IMR-90 (cell line): Measurements from ENCODE around the gene PNMA1. TPM values are rescaled to one million over a fixed set of nuclear protein-coding genes. Genes with fewer than 3 reads are reported as not detected.
A peak's percentile ranks its signal among the peaks of the same experiment; 100 is the strongest.

Source experiments
- ATAC-seq: fragments of 200-7000 bp; cut with Tn5 transposase; 2 replicates; pipeline ENCODE4 v1.9.1; 2020; ENCODE audit warnings: low read depth, mild to moderate bottlenecking, moderate library complexity
- BruUV-seq: library from RNA; stranded (reverse); fragments of 400-500 nt; replicated peaks from 2 replicates; lab custom pipeline; 2021; lab: Mats Ljungman, UMichigan
- CTCF ChIA-PET: fragments of 300-600 bp; formaldehyde crosslinking; extraction: SDS; loops from one replicate; lab custom pipeline; 2021; ENCODE audit warnings: antibody characterized with exemption; lab: Yijun Ruan, JAX
- POLR2A ChIA-PET: fragments of 300-600 bp; sonication (Branson Sonifier 250); formaldehyde crosslinking; loops from one replicate; lab custom pipeline; 2022; ENCODE audit warnings: antibody characterized with exemption; ENCODE audit not compliant: unreplicated experiment; lab: Charles Lee
- DNase-seq: peaks from one replicate; pipeline ENCODE4 v3.0.0; 2013
- H2AFZ ChIP-seq: replicated peaks from 2 replicates; pipeline ENCODE3; 2013; ENCODE audit warnings: low read length, mild to moderate bottlenecking; ENCODE audit not compliant: poor library complexity
- H2AK5ac ChIP-seq: 2 replicates; pipeline ENCODE4 v1.6.1; 2013; ENCODE audit warnings: low read depth, low read length, inconsistent platforms
- H2AK9ac ChIP-seq: replicated peaks from 2 replicates; pipeline ENCODE3; 2013; ENCODE audit warnings: mild to moderate bottlenecking, low read depth, low read length, moderate library complexity; ENCODE audit not compliant: poor library complexity
- H2BK120ac ChIP-seq: 2 replicates; pipeline ENCODE4 v1.6.1; 2013; ENCODE audit warnings: low read depth, low read length, inconsistent platforms
- H2BK15ac ChIP-seq: 3 replicates; pipeline ENCODE4 v1.6.1; 2013; ENCODE audit warnings: low read depth, low read length, inconsistent platforms
- H2BK20ac ChIP-seq: 2 replicates; pipeline ENCODE4 v1.6.1; 2013; ENCODE audit warnings: low read depth, mild to moderate bottlenecking, inconsistent platforms, low read length, moderate library complexity
- H2BK5ac ChIP-seq: 2 replicates; pipeline ENCODE4 v1.6.1; 2013; ENCODE audit warnings: mild to moderate bottlenecking, low read depth, low read length, inconsistent platforms; ENCODE audit not compliant: poor library complexity, severe bottlenecking
- H3K14ac ChIP-seq: replicated peaks from 2 replicates; pipeline ENCODE4 v1.6.1; 2013; ENCODE audit warnings: low read depth, low read length, inconsistent platforms
- H3K18ac ChIP-seq: 2 replicates; pipeline ENCODE4 v1.6.1; 2013; ENCODE audit warnings: low read depth, low read length, control low read depth
- H3K23ac ChIP-seq: 2 replicates; pipeline ENCODE4 v1.6.1; 2013; ENCODE audit warnings: low read depth, low read length, inconsistent platforms
- H3K27ac ChIP-seq: 2 replicates; pipeline ENCODE4 v1.5.1; 2013; ENCODE audit warnings: mild to moderate bottlenecking, control low read depth, low read length; ENCODE audit not compliant: insufficient read depth
- H3K27me3 ChIP-seq: 2 replicates; pipeline ENCODE4 v1.6.1; 2013; ENCODE audit warnings: low read length; ENCODE audit not compliant: control insufficient read depth, insufficient read depth
- H3K36me3 ChIP-seq: 2 replicates; pipeline ENCODE4 v1.6.1; 2013; ENCODE audit warnings: low read length, mixed read lengths; ENCODE audit not compliant: control insufficient read depth, insufficient read depth
- H3K4ac ChIP-seq: 2 replicates; pipeline ENCODE4 v1.6.1; 2013; ENCODE audit warnings: low read depth, low read length, inconsistent platforms
- H3K4me1 ChIP-seq: 2 replicates; pipeline ENCODE4 v1.6.1; 2013; ENCODE audit warnings: low read length, mixed read lengths; ENCODE audit not compliant: control insufficient read depth, insufficient read depth
- H3K4me2 ChIP-seq: 2 replicates; pipeline ENCODE4 v1.6.1; 2013; ENCODE audit warnings: low read depth, mild to moderate bottlenecking, control low read depth, low read length, moderate library complexity
- H3K4me3 ChIP-seq: 2 replicates; pipeline ENCODE4 v1.5.1; 2013; ENCODE audit warnings: low read depth, mild to moderate bottlenecking, control low read depth, low read length, moderate library complexity; ENCODE audit not compliant: insufficient read depth
- H3K56ac ChIP-seq: 2 replicates; pipeline ENCODE4 v1.6.1; 2013; ENCODE audit warnings: low read length, inconsistent platforms; ENCODE audit not compliant: insufficient read depth; ENCODE audit errors: extremely low read depth
- H3K79me1 ChIP-seq, 2 experiments: 2 replicates each; pipeline ENCODE4 v1.6.1; 2013; ENCODE audit warnings: low read length in 2 of 2, inconsistent platforms in 1 of 2, low read depth in 1 of 2
- H3K9ac ChIP-seq: 2 replicates; pipeline ENCODE4 v1.6.1; 2013; ENCODE audit warnings: low read depth, low read length, control low read depth
- H3K9me1 ChIP-seq: 2 replicates; pipeline ENCODE4 v1.6.1; 2013; ENCODE audit warnings: low read length, inconsistent platforms; ENCODE audit not compliant: insufficient read depth
- H3K9me3 ChIP-seq: 2 replicates; pipeline ENCODE4 v1.6.1; 2013; ENCODE audit warnings: low read length; ENCODE audit not compliant: control insufficient read depth, insufficient read depth
- H4K20me1 ChIP-seq: 2 replicates; pipeline ENCODE4 v1.6.1; 2013; ENCODE audit warnings: low read length, inconsistent platforms; ENCODE audit not compliant: insufficient read depth
- H4K5ac ChIP-seq: 2 replicates; pipeline ENCODE4 v1.6.1; 2013; ENCODE audit warnings: mild to moderate bottlenecking, low read depth, low read length, control low read depth
- H4K8ac ChIP-seq, 2 experiments: 2 replicates each; pipeline ENCODE4 v1.6.1; 2013; ENCODE audit warnings: low read depth in 2 of 2, low read length in 2 of 2, control low read depth in 1 of 2, inconsistent platforms in 1 of 2
- H4K91ac ChIP-seq: 2 replicates; pipeline ENCODE4 v1.6.1; 2013; ENCODE audit warnings: low read depth, low read length, inconsistent platforms; ENCODE audit not compliant: insufficient read depth
- CEBPB ChIP-seq: IDR thresholded peaks from 2 replicates; pipeline ENCODE4 v1.6.1; 2012; ENCODE audit warnings: low read depth, low read length, improper control_type of control experiment
- MAFK ChIP-seq: IDR thresholded peaks from 2 replicates; pipeline ENCODE4 v1.6.1; 2012; ENCODE audit warnings: low read depth, low read length, improper control_type of control experiment
- MXI1 ChIP-seq: IDR thresholded peaks from 2 replicates; pipeline ENCODE4 v1.6.1; 2012; ENCODE audit warnings: low read depth, mild to moderate bottlenecking, low read length, moderate library complexity, borderline replicate concordance
- NFE2L2 ChIP-seq: fragments of 150-350 bp; IDR thresholded peaks from 2 replicates; pipeline ENCODE4 v1.6.1; 2016; ENCODE audit warnings: low read depth, mild to moderate bottlenecking, low read length
- RCOR1 ChIP-seq: IDR thresholded peaks from 2 replicates; pipeline ENCODE4 v1.6.1; 2012; ENCODE audit warnings: mild to moderate bottlenecking, low read length, improper control_type of control experiment; ENCODE audit not compliant: insufficient replicate concordance
- RFX5 ChIP-seq: IDR thresholded peaks from 2 replicates; pipeline ENCODE4 v1.8.0; 2012; ENCODE audit warnings: low read depth, mild to moderate bottlenecking, low read length, moderate library complexity
- SMC3 ChIP-seq: fragments of 150-350 bp; IDR thresholded peaks from 2 replicates; pipeline ENCODE4 v1.6.1; 2016; ENCODE audit warnings: low read depth, mild to moderate bottlenecking, antibody characterized with exemption, low read length, moderate library complexity
- USF2 ChIP-seq: fragments of 150-350 bp; IDR thresholded peaks from 2 replicates; pipeline ENCODE4 v1.6.1; 2017; ENCODE audit warnings: mild to moderate bottlenecking, antibody characterized with exemption, low read length, low read depth
- WGBS, 2 experiments: methylation state at CpG; one replicate each; pipeline versions ENCODE4 v1.1.5 to v1.1.7; 2013; ENCODE audit warnings: missing lambda C conversion rate in 2 of 2; ENCODE audit not compliant: insufficient read length in 1 of 2; ENCODE audit errors: extremely low coverage in 2 of 2; 5-methylcytosine and 5-hydroxymethylcytosine counted together
- dilution Hi-C: fragments of 300-500 bp; cut with HindIII; formaldehyde crosslinking; loops from one replicate; pipeline ENCODE4 v1.14.3; 2018; ENCODE audit warnings: low sequenced_read_pairs; ENCODE audit not compliant: unreplicated experiment
- in situ Hi-C: fragments of 300-500 bp; cut with MboI; formaldehyde crosslinking; loops from 3 replicates; pipeline ENCODE4 v1.14.3; 2019; ENCODE audit warnings: low sequenced_read_pairs, inconsistent platforms, mixed read lengths
- intact Hi-C: fragments of 100-400 bp; cut with micrococcal nuclease; formaldehyde crosslinking; loops from 2 replicates; pipeline ENCODE4 v1.10.0; 2022
- polyA plus RNA-seq, 3 experiments: library from polyadenylated mRNA; depleted of rRNA; stranded (reverse); fragments of >200 nt; gene quantifications; 2 replicates each; pipeline ENCODE4 v1.2.3, GENCODE V29; 2012; ENCODE audit warnings: low replicate concordance in 1 of 3
- total RNA-seq: library from RNA; depleted of rRNA; stranded (reverse); fragments of >200 nt; gene quantifications from 2 replicates; pipeline ENCODE4 v1.2.3, GENCODE V29; 2012
- TF ChIP-seq, protein P1 (sequence below): fragments of 150-350 bp; IDR thresholded peaks from 2 replicates; pipeline ENCODE4 v1.6.1; 2016; ENCODE audit warnings: low read depth, mild to moderate bottlenecking, low read length, moderate library complexity, borderline replicate concordance

PNMA1 gene
- total and polyA plus RNA-seq, 2 of the 4 experiments (the other 2 are of a cell fraction) = 6.5 to 28.2 TPM

- H3K27ac ChIP-seq = peak overlapping the region; percentile 11; the same call in 1 of the 2 replicates
- in situ Hi-C loops = no loop called here
- H3K9me3 ChIP-seq = no peaks in the 10 kb centered on the region
- H2AK9ac ChIP-seq = no peak overlapping the region
- H3K23ac ChIP-seq = no peak overlapping the region
- ATAC-seq (no peak), DNase-seq (no peak)
- no peak for TF ChIP-seq USF2
- no peak for TF ChIP-seq RCOR1
- TF ChIP-seq SMC3 = no peak
- TF ChIP-seq RFX5 = no peak
- TF ChIP-seq NFE2L2 = no peak
- TF ChIP-seq, protein P1, sequence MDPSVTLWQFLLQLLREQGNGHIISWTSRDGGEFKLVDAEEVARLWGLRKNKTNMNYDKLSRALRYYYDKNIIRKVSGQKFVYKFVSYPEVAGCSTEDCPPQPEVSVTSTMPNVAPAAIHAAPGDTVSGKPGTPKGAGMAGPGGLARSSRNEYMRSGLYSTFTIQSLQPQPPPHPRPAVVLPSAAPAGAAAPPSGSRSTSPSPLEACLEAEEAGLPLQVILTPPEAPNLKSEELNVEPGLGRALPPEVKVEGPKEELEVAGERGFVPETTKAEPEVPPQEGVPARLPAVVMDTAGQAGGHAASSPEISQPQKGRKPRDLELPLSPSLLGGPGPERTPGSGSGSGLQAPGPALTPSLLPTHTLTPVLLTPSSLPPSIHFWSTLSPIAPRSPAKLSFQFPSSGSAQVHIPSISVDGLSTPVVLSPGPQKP = no peak
- no peak for TF ChIP-seq MAFK
- TF ChIP-seq MXI1 = no peak
- no peak for TF ChIP-seq CEBPB
- H4K91ac ChIP-seq = no peak overlapping the region
- H3K4me1 ChIP-seq = peaks cover 67% of the 10 kb centered on the region
- no peak overlapping the region for H2AFZ ChIP-seq
- no peak overlapping the region for H2BK20ac ChIP-seq
- H3K4me2 ChIP-seq = no peak overlapping the region; the same call in 1 of the 2 replicates
- POLR2A ChIA-PET = interaction anchor here (0.6 kb wide), 1 partner anchor 246 kb away, joined by 3 read pairs; no protein-coding TSS in a partner anchor
- H2BK15ac ChIP-seq = no peak overlapping the region
- H3K27me3 ChIP-seq = no peaks in the 10 kb centered on the region
- intact Hi-C loops = no loop called here
- no TSS peak for BruUV-seq
- dilution Hi-C loops = no loop called here
- H3K4ac ChIP-seq = no peak overlapping the region
- 0 out of 2 replicates have a peak overlapping the region, but pooled peaks have one; percentile 14 for H2AK5ac ChIP-seq
- CTCF ChIA-PET = no interaction called here
- no peak overlapping the region for H3K56ac ChIP-seq
- no peak overlapping the region for H4K5ac ChIP-seq
- H4K20me1 ChIP-seq = peaks cover 99% of the 10 kb centered on the region
- H3K79me1 ChIP-seq = peaks cover 30 to 99% of the 10 kb centered on the region in 2 experiments
- no peak overlapping the region for H2BK5ac ChIP-seq
- H3K14ac ChIP-seq = no peak overlapping the region
- 87% methylated on average over 3 of the region's 7 CpGs; no CpG with 5 or more reads in 1 of the 2 experiments for WGBS, 2 experiments
- no peak overlapping the region for H2BK120ac ChIP-seq
- no peak overlapping the region for H3K4me3 ChIP-seq
- no peaks in the 10 kb centered on the region; the same call in 1 of the 2 replicates for H3K36me3 ChIP-seq
- no peak overlapping the region for H3K18ac ChIP-seq
- no peak overlapping the region for H4K8ac ChIP-seq
- H3K9me1 ChIP-seq = peaks cover 52% of the 10 kb centered on the region
- H3K9ac ChIP-seq = no peak overlapping the region; the same call in 1 of the 2 replicates
Measured at GRCh38 chr14:73745571-73746519, 31.7 kb upstream of the PNMA1 start.
